Ovary (tissue), 3 donors: ENCODE results near the gene ICA1.

Source experiments
- EP300 ChIP-seq: sonication (generic); formaldehyde crosslinking; IDR thresholded peaks from one replicate; pipeline ENCODE4 v1.6.1; 2017; ENCODE audit warnings: antibody characterized with exemption
- POLR2A ChIP-seq: fragments of 450-650 bp; IDR thresholded peaks from one replicate; pipeline ENCODE4 v1.6.1; 2017; ENCODE audit warnings: antibody characterized with exemption, mild to moderate bottlenecking, moderate library complexity
- TF ChIP-seq, protein P1 (sequence below), 3 donors: fragments of 450-650 bp in 2 of 3; fragments of 200-600 bp in 1 of 3; IDR thresholded peaks; one replicate each; pipeline versions ENCODE4 v1.5.1 to v1.8.0; 2016 to 2022; ENCODE audit warnings: antibody characterized with exemption in 3 of 3, mild to moderate bottlenecking in 1 of 3
- donor health status: DM: no; HTN: no; CAD: no.

DNA sequence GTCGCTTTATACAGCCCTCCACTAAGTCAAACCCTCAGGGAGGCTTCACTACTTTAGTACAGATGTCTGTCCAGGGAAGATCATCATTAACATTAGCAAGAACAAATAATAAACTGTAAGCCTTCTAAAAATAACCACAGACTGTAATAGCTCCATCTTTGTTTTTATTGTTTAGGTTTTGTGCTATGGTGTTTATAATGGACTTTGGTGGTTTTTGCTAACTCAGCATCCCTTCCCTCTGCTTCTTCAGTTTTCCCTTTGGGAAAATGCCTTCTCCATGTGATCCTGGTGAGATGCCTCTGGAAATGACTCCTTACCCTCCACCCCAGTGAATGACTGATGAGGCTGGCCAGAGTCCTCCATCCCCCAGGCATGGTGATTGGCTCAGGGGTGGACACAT is 131.3 kb downstream of the ICA1 start:
- TF ChIP-seq, protein P1, sequence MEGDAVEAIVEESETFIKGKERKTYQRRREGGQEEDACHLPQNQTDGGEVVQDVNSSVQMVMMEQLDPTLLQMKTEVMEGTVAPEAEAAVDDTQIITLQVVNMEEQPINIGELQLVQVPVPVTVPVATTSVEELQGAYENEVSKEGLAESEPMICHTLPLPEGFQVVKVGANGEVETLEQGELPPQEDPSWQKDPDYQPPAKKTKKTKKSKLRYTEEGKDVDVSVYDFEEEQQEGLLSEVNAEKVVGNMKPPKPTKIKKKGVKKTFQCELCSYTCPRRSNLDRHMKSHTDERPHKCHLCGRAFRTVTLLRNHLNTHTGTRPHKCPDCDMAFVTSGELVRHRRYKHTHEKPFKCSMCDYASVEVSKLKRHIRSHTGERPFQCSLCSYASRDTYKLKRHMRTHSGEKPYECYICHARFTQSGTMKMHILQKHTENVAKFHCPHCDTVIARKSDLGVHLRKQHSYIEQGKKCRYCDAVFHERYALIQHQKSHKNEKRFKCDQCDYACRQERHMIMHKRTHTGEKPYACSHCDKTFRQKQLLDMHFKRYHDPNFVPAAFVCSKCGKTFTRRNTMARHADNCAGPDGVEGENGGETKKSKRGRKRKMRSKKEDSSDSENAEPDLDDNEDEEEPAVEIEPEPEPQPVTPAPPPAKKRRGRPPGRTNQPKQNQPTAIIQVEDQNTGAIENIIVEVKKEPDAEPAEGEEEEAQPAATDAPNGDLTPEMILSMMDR (IDR thresholded peaks at IDR 0.05), result no peak
- TF ChIP-seq POLR2A, result no peak
- TF ChIP-seq EP300, result no peak
